Measurements from ENCODE around the gene AURKB. TPM values are rescaled to one million over a fixed set of nuclear protein-coding genes. Genes with fewer than 3 reads are reported as not detected.

Gene AURKB
- total RNA-seq, 3 donors from 2014 or later = 6.2 to 6.7 (median 6.7) TPM

DNA sequence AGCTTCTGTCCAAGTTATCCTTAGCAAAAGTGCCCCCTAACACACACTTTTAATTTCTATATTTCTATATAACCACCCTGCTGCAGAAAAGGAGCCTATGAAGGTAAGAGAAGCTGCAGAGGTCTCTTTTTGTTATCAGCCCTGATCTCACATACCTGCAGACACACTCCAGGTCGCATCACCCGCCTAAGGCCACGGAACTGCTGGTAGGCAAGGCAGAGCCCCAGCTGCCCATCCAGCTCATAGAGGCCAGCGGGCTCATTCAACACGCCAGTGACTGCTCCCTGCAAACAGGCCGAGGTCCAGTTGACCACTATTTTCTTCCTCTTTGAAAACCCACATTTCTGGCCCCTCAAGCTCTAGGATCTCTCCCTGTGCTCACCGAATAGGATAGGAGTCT is 25.3 kb upstream of the AURKB start:
- DNase-seq (no peak), ATAC-seq (no peak)
- Mint-ChIP-seq H3K9me3 (no peaks in the 10 kb centered on the region), H3K27me3 (ENCODE audit: low read depth) (no peaks in the 10 kb centered on the region), H3K36me3 (ENCODE audit: insufficient read depth) (peaks cover 56% of the 10 kb centered on the region), H3K4me1 (ENCODE audit: low read depth) (peaks cover 12% of the 10 kb centered on the region), H3K4me3 (no peak overlapping the region)

- Mint-ChIP-seq H3K4me1 (ENCODE audit: low read depth) (peaks cover 9% of the 10 kb centered on the region), H3K4me3 (no peak overlapping the region), H3K9me3 (no peaks in the 10 kb centered on the region), H3K36me3 (ENCODE audit: insufficient read depth) (peaks cover 63% of the 10 kb centered on the region), H3K27me3 (ENCODE audit: low read depth) (no peaks in the 10 kb centered on the region)
- DNase-seq (no peak), ATAC-seq (no peak)
Observed at GRCh38 chr17:8234361-8235270, 24.2 kb upstream of the AURKB start.

GRCh38 chr17:8231701-8232100 is 21.3 kb upstream of the AURKB start:
- no peak for ATAC-seq
- H3K4me3 Mint-ChIP-seq = no peak overlapping the region
- H3K9me3 Mint-ChIP-seq = no peaks in the 10 kb centered on the region
- H3K4me1 Mint-ChIP-seq (ENCODE audit: low read depth) = peaks cover 10% of the 10 kb centered on the region
- DNase-seq = no peak
- H3K27me3 Mint-ChIP-seq (ENCODE audit: low read depth) = no peaks in the 10 kb centered on the region
- peaks cover 65% of the 10 kb centered on the region for H3K36me3 Mint-ChIP-seq (ENCODE audit: insufficient read depth)

DNA sequence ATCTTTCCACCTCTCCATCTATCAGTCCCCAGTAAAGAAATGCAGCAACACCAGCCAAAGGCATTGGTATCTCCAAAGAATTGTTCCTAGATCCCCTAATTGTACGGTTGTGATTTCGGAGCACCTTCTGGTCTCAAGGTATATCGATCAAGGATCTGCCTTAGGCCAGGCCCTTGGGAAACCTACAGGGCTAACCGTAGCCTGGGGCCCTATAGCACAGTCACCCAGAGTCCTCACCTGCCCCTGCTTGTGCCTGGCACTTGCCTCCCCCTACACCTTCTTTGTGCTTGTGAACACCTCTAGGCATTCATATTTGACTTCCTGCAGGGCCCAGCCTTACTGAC is 16.8 kb upstream of the AURKB start:
- H3K36me3 Mint-ChIP-seq (ENCODE audit: insufficient read depth) = peaks cover 40% of the 10 kb centered on the region
- peak overlapping the region; percentile 29 for H3K4me3 Mint-ChIP-seq
- peaks cover 42% of the 10 kb centered on the region for H3K4me1 Mint-ChIP-seq (ENCODE audit: low read depth)
- no peaks in the 10 kb centered on the region for H3K27me3 Mint-ChIP-seq (ENCODE audit: low read depth)
- no peak for DNase-seq
- no peak for ATAC-seq
- no peaks in the 10 kb centered on the region for H3K9me3 Mint-ChIP-seq

- Mint-ChIP-seq H3K36me3 (ENCODE audit: insufficient read depth) (peaks cover 37% of the 10 kb centered on the region), H3K9me3 (no peaks in the 10 kb centered on the region), H3K4me3 (peak overlapping the region; percentile 29), H3K27me3 (ENCODE audit: low read depth) (no peaks in the 10 kb centered on the region), H3K4me1 (ENCODE audit: low read depth) (peaks cover 46% of the 10 kb centered on the region)
- ATAC-seq (no peak), DNase-seq (peak; percentile 30)
Observed at GRCh38 chr17:8226536-8227237, 16.3 kb upstream of the AURKB start.

GRCh38 chr17:8225813-8226535 is 15.6 kb upstream of the AURKB start:
- Mint-ChIP-seq H3K4me1 (ENCODE audit: low read depth) (peaks cover 50% of the 10 kb centered on the region), H3K9me3 (no peaks in the 10 kb centered on the region), H3K36me3 (ENCODE audit: insufficient read depth) (peaks cover 30% of the 10 kb centered on the region), H3K27me3 (ENCODE audit: low read depth) (no peaks in the 10 kb centered on the region), H3K4me3 (peak overlapping the region; percentile 29)
- peak; percentile 0 to 2 for ATAC-seq
- DNase-seq = peak; percentile 63

DNA sequence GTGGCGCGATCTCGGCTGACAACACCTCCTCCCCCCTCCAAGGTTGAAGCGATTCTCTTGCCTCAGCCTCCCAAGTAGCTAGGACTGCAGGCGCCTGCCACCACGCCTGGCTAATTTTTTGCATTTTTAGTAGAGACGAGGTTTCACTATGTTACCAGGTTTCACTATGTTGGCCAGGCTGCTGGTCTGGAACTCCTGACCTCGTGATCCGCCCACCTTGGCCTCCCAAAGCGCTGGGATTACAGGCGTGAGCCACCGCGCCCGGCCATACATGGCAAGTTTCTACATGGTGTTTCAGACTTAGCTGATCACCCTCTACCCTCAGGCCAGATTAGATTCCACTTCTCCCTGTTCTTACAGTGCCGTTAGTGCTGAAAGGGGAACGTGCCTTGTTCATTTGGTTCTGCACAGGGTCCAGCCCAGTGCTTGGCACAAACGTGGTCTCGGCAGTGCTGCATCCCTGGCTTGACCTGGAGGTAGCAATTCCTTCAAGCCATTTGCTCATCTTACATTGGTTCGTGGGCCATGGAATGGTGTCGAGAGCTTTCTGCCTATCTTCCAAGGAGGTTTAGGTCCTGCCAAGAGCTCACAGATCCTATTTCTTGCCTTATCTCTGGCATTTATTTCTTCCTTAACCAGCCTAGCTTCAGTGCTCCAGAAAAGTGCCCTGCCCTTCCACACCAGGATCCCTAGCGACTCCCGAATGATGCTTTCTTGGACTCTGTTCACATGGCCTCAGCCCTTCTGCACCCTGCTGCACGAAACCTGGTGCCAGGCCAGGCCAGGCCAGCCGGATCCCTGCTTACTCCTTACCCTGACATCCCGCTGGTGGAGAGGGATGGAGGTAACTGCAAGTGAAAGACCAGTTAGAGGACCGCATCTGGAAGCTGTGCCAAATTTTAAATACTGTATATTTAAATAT is 14.8 kb upstream of the AURKB start:
- ATAC-seq (no peak), DNase-seq (no peak)
- peak overlapping the region; percentile 33 for H3K4me3 Mint-ChIP-seq
- no peaks in the 10 kb centered on the region for H3K9me3 Mint-ChIP-seq
- H3K27me3 Mint-ChIP-seq (ENCODE audit: low read depth) = no peaks in the 10 kb centered on the region
- peaks cover 54% of the 10 kb centered on the region for H3K4me1 Mint-ChIP-seq (ENCODE audit: low read depth)
- peaks cover 27% of the 10 kb centered on the region for H3K36me3 Mint-ChIP-seq (ENCODE audit: insufficient read depth)

DNA sequence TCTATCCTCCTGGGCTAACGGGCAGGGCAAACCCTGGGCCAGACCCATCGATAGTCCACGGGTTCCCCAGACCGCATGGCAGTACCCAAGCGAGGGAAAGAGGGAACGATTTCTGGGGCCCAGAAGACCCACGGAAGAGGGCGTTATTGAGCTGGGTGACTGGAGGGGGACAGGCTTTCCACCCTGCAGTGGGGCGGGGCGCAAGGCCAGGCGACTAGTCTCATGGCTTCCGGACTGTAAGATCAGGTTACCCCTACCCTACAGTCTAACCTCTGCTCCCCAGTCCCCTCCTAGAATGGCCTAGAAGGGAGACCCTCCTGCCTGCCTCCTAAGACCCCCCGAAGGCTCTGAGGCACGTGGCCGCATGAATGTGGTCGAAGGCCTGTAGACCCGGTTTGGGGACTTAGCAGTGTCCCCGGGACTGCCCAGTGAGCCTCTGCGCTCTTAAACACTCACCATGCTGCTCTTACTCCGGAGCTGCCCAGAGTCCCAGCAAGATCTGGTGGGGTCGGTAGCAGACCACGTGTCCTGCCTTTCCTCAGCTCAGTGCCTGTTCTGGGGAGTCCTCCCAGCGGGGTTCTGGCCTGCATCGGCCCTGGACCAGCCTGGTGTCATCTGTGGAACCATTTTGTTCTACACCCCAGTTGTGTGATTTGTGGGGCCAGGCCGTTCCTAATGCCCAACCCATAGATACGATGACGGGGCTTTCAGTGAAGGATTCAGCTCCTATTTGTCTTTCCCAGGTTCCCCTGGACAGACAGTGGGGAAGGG is 13.2 kb upstream of the AURKB start:
- peaks cover 17% of the 10 kb centered on the region for H3K36me3 Mint-ChIP-seq (ENCODE audit: insufficient read depth)
- no peaks in the 10 kb centered on the region for H3K9me3 Mint-ChIP-seq
- ATAC-seq = peak; percentile 4 to 7

DNA sequence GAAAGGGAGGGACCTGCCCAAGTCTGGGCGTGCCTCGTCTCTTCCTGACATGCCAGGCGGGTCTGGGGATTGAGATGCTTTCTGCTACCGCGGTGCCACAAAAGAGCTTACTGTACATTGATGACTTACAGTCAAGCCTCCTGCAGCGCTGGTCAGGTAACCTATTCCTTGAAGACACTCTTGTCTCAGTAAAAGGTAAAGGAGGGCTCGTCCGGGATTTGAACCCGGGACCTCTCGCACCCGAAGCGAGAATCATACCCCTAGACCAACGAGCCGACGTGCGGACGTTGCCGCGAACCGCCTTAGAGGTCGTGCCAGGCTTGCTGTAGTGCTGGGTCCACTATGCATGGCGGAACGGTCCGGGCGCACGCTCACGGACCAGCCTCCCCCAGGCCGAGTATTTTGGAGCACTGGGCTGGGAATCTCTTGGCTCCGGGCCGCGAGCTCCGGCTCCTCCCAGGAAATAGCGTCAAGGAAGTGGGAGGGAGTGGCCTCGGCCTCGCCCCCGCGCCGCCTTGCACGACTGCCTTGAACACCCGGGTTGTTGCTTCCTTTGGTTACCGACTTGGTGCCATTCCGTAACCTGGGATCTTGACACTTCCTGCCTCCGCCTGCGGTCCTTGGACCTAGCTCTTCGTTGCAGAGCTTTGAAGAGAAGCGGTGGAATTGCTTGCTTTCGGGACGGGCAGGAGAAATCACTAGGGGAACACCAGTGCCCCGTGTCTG is 12.4 kb upstream of the AURKB start:
- Mint-ChIP-seq H3K4me3 (peak overlapping the region; percentile 96), H3K36me3 (ENCODE audit: insufficient read depth) (peaks cover 15% of the 10 kb centered on the region), H3K4me1 (ENCODE audit: low read depth) (peaks cover 62% of the 10 kb centered on the region), H3K27me3 (ENCODE audit: low read depth) (no peaks in the 10 kb centered on the region), H3K9me3 (no peaks in the 10 kb centered on the region)
- peak; percentile 87 for DNase-seq
- peak; percentile 44 to 53 for ATAC-seq

More for the DNA sequence above, 13.2 kb upstream of the AURKB start:
- Mint-ChIP-seq H3K4me1 (ENCODE audit: low read depth) (peaks cover 57% of the 10 kb centered on the region), H3K4me3 (peak overlapping the region; percentile 96), H3K27me3 (ENCODE audit: low read depth) (no peaks in the 10 kb centered on the region)
- peak; percentile 34 for DNase-seq

- DNase-seq = no peak
Observed at GRCh38 chr17:8222380-8222629, 11.9 kb upstream of the AURKB start.

GRCh38 chr17:8221663-8222379 is 11.4 kb upstream of the AURKB start:
- ATAC-seq (peak; percentile 58 to 62), DNase-seq (peak; percentile 89)
- H3K4me3 Mint-ChIP-seq = peak overlapping the region; percentile 96
- peaks cover 53% of the 10 kb centered on the region for H3K4me1 Mint-ChIP-seq (ENCODE audit: low read depth)
- H3K36me3 Mint-ChIP-seq (ENCODE audit: insufficient read depth) = peaks cover 6% of the 10 kb centered on the region
- H3K27me3 Mint-ChIP-seq (ENCODE audit: low read depth) = no peaks in the 10 kb centered on the region
- H3K9me3 Mint-ChIP-seq = no peaks in the 10 kb centered on the region

More at GRCh38 chr17:8222380-8222629, 11.9 kb upstream of the AURKB start:
- Mint-ChIP-seq H3K4me1 (ENCODE audit: low read depth) (peaks cover 58% of the 10 kb centered on the region), H3K36me3 (ENCODE audit: insufficient read depth) (peaks cover 11% of the 10 kb centered on the region), H3K4me3 (peak overlapping the region; percentile 96), H3K9me3 (no peaks in the 10 kb centered on the region), H3K27me3 (ENCODE audit: low read depth) (no peaks in the 10 kb centered on the region)
- peak in 1 of 2 donors; percentile 33 for ATAC-seq
